ENCODE measurements around the gene ZC3H18. TPM values are rescaled to one million over a fixed set of nuclear protein-coding genes. Genes with fewer than 3 reads are reported as not detected.

Gene ZC3H18
- total and polyA plus RNA-seq, 9 donors = 16.0 to 40.4 (median 30.7) TPM

GRCh38 chr16:88639231-88640038, 69.2 kb downstream of the ZC3H18 start:
- Histone ChIP-seq H3K4me1 (ENCODE audit: insufficient read depth) (no peaks in the 10 kb centered on the region), H3K4me3 (no peak overlapping the region), H3K27ac (no peak overlapping the region), H3K36me3 (no peaks in the 10 kb centered on the region), H3K9me3 (no peaks in the 10 kb centered on the region), H3K27me3 (no peaks in the 10 kb centered on the region)
- intact Hi-C loops (cut with DNase I) = no loop called here
- DNase-seq = no peak
- WGBS, 3 donors = 12 to 38% (median 22%) methylated on average over 39 to 45 of the region's 45 CpGs
- TF ChIP-seq CTCF (IDR thresholded peaks at IDR 0.05) = no peak
- no peak for TF ChIP-seq POLR2A (IDR thresholded peaks at IDR 0.05)
- no peak for TF ChIP-seq EP300 (IDR thresholded peaks at IDR 0.05)

- no peak overlapping the region for H3K27ac ChIP-seq
- no peaks in the 10 kb centered on the region for H3K4me1 ChIP-seq (ENCODE audit: insufficient read depth)
- TF ChIP-seq POLR2A (IDR thresholded peaks at IDR 0.05) (no peak), EP300 (IDR thresholded peaks at IDR 0.05) (no peak)
- no peaks in the 10 kb centered on the region for H3K9me3 ChIP-seq
- no peaks in the 10 kb centered on the region for H3K27me3 ChIP-seq
- 24 to 43% (median 33%) methylated on average over 13 of the region's 13 CpGs for WGBS, 3 donors
- H3K4me3 ChIP-seq = no peak overlapping the region
- intact Hi-C loops (cut with DNase I) = no loop called here
- no peak for DNase-seq
- H3K36me3 ChIP-seq = no peaks in the 10 kb centered on the region
These were observed 69.9 kb downstream of the ZC3H18 start for GRCh38 chr16:88640039-88640495.

GRCh38 chr16:88640498-88641247, 70.5 kb downstream of the ZC3H18 start:
- Histone ChIP-seq H3K9me3 (no peaks in the 10 kb centered on the region), H3K27ac (no peak overlapping the region), H3K4me3 (no peak overlapping the region), H3K27me3 (no peaks in the 10 kb centered on the region), H3K36me3 (no peaks in the 10 kb centered on the region), H3K4me1 (ENCODE audit: insufficient read depth) (no peaks in the 10 kb centered on the region)
- 37 to 57% (median 43%) methylated on average over 17 of the region's 17 CpGs for WGBS, 3 donors
- TF ChIP-seq EP300 (IDR thresholded peaks at IDR 0.05) (no peak), CTCF (IDR thresholded peaks at IDR 0.05) (no peak), POLR2A (IDR thresholded peaks at IDR 0.05) (no peak)
- no peak for DNase-seq
- intact Hi-C loops (cut with DNase I) = no loop called here

- Histone ChIP-seq H3K36me3 (no peaks in the 10 kb centered on the region), H3K27me3 (no peaks in the 10 kb centered on the region), H3K4me3 (no peak overlapping the region), H3K9me3 (no peaks in the 10 kb centered on the region), H3K27ac (no peak overlapping the region), H3K4me1 (ENCODE audit: insufficient read depth) (no peaks in the 10 kb centered on the region)
- WGBS, 3 donors = 81 to 85% (median 84%) methylated on average over 51 to 58 of the region's 58 CpGs
- intact Hi-C loops (cut with DNase I) = no loop called here
- DNase-seq = no peak
- TF ChIP-seq POLR2A (IDR thresholded peaks at IDR 0.05) (no peak), EP300 (IDR thresholded peaks at IDR 0.05) (no peak), CTCF (IDR thresholded peaks at IDR 0.05) (no peak)
These were observed 72.9 kb downstream of the ZC3H18 start for GRCh38 chr16:88642881-88643643.

Measured in ovary (tissue), 9 donors.